ENCODE data around the gene NEFH.
A peak's percentile ranks its signal among the peaks of the same experiment; 100 is the strongest.

Gene NEFH

DNA sequence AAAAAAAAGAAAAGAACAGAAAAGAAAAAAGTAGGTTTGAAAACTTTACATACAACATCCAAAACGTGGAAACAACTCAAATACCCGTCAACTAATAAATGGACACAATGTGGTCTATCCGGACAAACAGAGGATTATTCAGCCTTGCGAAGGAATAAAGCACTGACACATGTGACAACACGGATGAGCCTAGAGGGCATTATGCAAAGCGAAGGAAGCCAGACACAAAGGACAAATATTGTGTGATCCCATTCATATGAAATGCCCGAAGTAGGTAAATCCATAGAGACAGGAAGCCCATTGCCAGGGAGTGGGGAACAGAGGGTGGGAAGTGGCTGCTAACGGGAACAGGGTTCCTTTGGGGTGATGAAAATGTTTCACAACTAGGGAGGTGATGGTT, 29.8 kb upstream of the NEFH start:
- CTCF ChIA-PET, result interaction anchor here (1.0 kb wide), 1 partner anchor 21 kb away, joined by 3 read pairs; no protein-coding TSS in a partner anchor
- POLR2A ChIA-PET, result no interaction called here
- no peak for DNase-seq (ENCODE audit: low read depth, low spot score)
- H3K4me3 ChIP-seq (ENCODE audit: low read depth, low read length), result no peak overlapping the region
- TF ChIP-seq, protein P1, sequence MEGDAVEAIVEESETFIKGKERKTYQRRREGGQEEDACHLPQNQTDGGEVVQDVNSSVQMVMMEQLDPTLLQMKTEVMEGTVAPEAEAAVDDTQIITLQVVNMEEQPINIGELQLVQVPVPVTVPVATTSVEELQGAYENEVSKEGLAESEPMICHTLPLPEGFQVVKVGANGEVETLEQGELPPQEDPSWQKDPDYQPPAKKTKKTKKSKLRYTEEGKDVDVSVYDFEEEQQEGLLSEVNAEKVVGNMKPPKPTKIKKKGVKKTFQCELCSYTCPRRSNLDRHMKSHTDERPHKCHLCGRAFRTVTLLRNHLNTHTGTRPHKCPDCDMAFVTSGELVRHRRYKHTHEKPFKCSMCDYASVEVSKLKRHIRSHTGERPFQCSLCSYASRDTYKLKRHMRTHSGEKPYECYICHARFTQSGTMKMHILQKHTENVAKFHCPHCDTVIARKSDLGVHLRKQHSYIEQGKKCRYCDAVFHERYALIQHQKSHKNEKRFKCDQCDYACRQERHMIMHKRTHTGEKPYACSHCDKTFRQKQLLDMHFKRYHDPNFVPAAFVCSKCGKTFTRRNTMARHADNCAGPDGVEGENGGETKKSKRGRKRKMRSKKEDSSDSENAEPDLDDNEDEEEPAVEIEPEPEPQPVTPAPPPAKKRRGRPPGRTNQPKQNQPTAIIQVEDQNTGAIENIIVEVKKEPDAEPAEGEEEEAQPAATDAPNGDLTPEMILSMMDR (IDR thresholded peaks at IDR 0.05; ENCODE audit: insufficient read depth, low read length, missing control alignments), result no peak

DNA sequence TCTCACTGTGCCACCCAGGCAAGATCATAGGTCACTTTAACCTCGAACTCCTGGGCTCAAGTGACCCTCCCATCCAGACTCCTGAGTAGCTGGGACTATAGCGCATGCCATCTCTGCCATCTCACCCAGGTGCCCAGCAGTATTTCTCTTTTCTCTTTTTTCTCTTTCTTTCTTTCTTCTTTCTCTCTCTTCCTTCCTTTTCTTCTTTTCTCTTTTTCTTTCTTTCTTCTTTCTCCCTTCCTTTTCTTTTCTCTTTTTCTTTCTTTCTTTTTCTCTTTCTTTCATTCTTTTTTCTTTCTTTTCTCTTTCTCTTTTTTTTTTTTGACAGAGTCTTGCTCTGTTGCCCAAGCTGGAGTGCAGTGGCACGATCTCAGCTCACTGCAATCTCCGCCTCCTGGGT, 28.2 kb upstream of the NEFH start:
- no peak for DNase-seq (ENCODE audit: low read depth, low spot score)
- CTCF ChIA-PET, result no interaction called here
- POLR2A ChIA-PET, result no interaction called here
- TF ChIP-seq, protein P1 (IDR thresholded peaks at IDR 0.05; ENCODE audit: insufficient read depth, low read length, missing control alignments), result no peak
- H3K4me3 ChIP-seq (ENCODE audit: low read depth, low read length), result no peak overlapping the region

DNA sequence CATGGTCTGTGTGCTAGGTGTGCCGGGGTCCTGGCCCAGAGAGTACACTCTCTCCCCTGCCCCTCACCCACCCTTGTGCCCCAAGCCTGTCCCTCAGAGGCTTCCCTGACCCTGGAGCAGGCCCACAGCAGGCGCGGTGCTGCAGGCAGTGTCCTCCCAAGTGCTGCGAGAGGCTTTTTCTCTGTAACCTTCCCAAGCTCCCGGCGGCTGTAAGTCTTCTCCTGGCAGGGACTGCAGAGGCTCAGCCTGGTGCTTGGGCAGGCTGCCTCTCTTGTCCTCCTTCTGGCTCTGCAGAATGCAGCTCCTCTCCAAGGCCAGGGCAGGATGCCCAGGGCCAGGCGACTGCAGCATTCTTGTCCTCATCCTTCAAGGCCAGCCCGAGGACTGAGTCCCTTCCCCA, 25.7 kb upstream of the NEFH start:
- TF ChIP-seq, protein P1 (IDR thresholded peaks at IDR 0.05; ENCODE audit: insufficient read depth, low read length, missing control alignments), result no peak
- CTCF ChIA-PET, result interaction anchor here (1.6 kb wide), 1 partner anchor 17 kb away, joined by 7 read pairs; no protein-coding TSS in a partner anchor
- no peak overlapping the region for H3K4me3 ChIP-seq (ENCODE audit: low read depth, low read length)
- POLR2A ChIA-PET, result no interaction called here
- no peak for DNase-seq (ENCODE audit: low read depth, low spot score)

DNA sequence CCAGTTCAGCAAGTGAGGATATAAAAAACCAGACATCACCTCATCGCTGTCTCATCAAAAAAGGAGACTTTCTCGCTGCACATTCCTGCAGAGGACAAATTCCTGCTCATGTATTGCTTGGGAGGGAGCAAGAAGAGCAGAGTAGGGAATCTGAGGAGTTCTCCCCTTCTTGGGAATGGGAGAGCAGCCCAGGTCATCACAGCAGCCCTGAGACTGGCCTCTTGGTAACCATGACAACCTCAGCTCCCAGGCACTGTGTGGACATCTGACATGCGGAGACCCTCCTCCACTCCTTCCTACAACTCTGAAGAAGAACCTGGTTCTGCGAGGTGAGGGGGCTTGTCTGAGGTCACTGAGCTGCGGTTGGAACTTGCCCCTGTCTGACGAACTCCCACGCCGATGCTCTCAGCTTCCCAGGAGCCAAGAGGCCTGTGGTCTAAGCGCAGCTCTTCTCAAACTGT, 23.8 kb upstream of the NEFH start:
- TF ChIP-seq, protein P1 (IDR thresholded peaks at IDR 0.05; ENCODE audit: insufficient read depth, low read length, missing control alignments), result no peak
- ChIA-PET POLR2A (no interaction called here), CTCF (no interaction called here)
- peak; percentile 36 for DNase-seq (ENCODE audit: low read depth, low spot score)
- no peak overlapping the region for H3K4me3 ChIP-seq (ENCODE audit: low read depth, low read length)

DNA sequence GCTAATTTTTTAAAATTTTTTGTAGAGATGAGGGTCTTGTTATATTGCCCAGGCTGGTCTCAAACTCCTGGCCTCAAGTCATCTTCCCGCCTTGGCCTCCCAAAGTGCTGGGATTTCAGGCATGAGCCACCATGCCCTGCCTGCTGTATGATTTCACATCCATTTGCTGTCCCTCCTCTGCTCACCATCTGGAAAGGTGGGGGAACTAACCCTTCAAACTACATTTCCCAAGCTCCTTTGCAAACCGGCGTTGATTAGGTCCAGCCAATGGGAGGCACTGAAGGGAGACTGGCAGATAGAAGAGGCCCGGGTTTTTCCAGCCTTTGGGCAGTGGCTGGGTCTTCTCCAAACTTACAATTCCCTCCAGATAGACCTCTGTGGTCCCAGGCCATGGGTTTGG, 22.3 kb upstream of the NEFH start:
- ChIA-PET CTCF (no interaction called here), POLR2A (no interaction called here)
- no peak overlapping the region for H3K4me3 ChIP-seq (ENCODE audit: low read depth, low read length)
- TF ChIP-seq, protein P1 (IDR thresholded peaks at IDR 0.05; ENCODE audit: insufficient read depth, low read length, missing control alignments), result no peak
- no peak for DNase-seq (ENCODE audit: low read depth, low spot score)

DNA sequence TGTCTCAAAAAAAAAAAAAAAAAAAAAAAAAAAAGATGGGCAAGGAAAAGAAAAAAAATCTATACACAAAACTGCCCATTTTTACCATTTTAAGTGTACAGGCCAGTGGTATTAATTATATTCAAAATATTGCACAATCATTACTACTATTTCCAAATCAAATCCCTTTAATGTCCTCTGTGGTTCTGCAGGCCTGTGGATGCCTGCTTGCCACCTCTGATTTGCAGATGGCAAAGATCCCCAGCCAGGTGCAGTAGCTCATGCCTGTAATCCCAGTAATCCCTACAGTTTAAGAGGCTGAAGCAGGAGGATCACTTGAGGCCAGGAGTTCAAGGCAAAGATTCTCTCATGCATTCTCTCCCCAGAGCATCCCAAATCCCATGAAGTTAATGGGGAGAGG, 21.5 kb upstream of the NEFH start:
- POLR2A ChIA-PET, result no interaction called here
- no peak overlapping the region for H3K4me3 ChIP-seq (ENCODE audit: low read depth, low read length)
- no peak for DNase-seq (ENCODE audit: low read depth, low spot score)
- CTCF ChIA-PET, result no interaction called here
- TF ChIP-seq, protein P1 (IDR thresholded peaks at IDR 0.05; ENCODE audit: insufficient read depth, low read length, missing control alignments), result no peak

All from AG04449 (cell line).